Caco-2 (cell line): ENCODE data around the gene IRF2BP1. TPM values are rescaled to one million over a fixed set of nuclear protein-coding genes. Genes with fewer than 3 reads are reported as not detected.
A peak's percentile ranks its signal among the peaks of the same experiment; 100 is the strongest.

Experiments used
- BruUV-seq: library from RNA; stranded (reverse); fragments of 400-500 nt; replicated peaks from 2 replicates; lab custom pipeline; 2021; lab: Mats Ljungman, UMichigan
- CTCF ChIA-PET: fragments of 300-600 bp; sonication (Branson Sonifier 250); formaldehyde crosslinking; loops from one replicate; lab custom pipeline; 2022; ENCODE audit warnings: antibody characterized with exemption; lab: Charles Lee
- POLR2A ChIA-PET: fragments of 300-600 bp; sonication (Branson Sonifier 250); formaldehyde crosslinking; loops from one replicate; lab custom pipeline; 2022; ENCODE audit warnings: antibody characterized with exemption; lab: Charles Lee
- DNase-seq, 2 experiments: peaks; one replicate each; pipeline versions ENCODE4 v3.0.0 to v3.0.0-alpha.2; 2020 to 2022
- H3K27me3 ChIP-seq: replicated peaks from 2 replicates; pipeline ENCODE4 v1.6.0; 2011; ENCODE audit warnings: low read length; ENCODE audit not compliant: control insufficient read depth, insufficient read depth
- H3K36me3 ChIP-seq: 2 replicates; pipeline ENCODE4 v1.5.1; 2011; ENCODE audit warnings: low read length; ENCODE audit not compliant: control insufficient read depth, insufficient read depth
- H3K4me1 ChIP-seq: fragments of 250-450 bp; sonication (Bioruptor Pico); 2 replicates; pipeline ENCODE4 v1.5.1; 2020; ENCODE audit warnings: mild to moderate bottlenecking
- H3K4me3 ChIP-seq: 2 replicates; pipeline ENCODE4 v1.5.1; 2011; ENCODE audit warnings: low read depth, mild to moderate bottlenecking, control low read depth, low read length
- H3K9me3 ChIP-seq: fragments of 250-450 bp; sonication (Bioruptor Pico); 2 replicates; pipeline ENCODE4 v1.5.1; 2020; ENCODE audit warnings: mild to moderate bottlenecking, moderate library complexity
- H3K27ac Mint-ChIP-seq: one replicate; pipeline ENCODE4 v1.8.0; 2022; ENCODE audit warnings: mixed read lengths; ENCODE audit not compliant: unreplicated experiment
- H3K27me3 Mint-ChIP-seq: one replicate; pipeline ENCODE4 v1.8.0; 2022; ENCODE audit warnings: mixed read lengths; ENCODE audit not compliant: insufficient read depth, unreplicated experiment
- H3K36me3 Mint-ChIP-seq: one replicate; pipeline ENCODE4 v1.8.0; 2022; ENCODE audit warnings: mild to moderate bottlenecking, mixed read lengths; ENCODE audit not compliant: insufficient read depth, unreplicated experiment
- H3K4me1 Mint-ChIP-seq: one replicate; pipeline ENCODE4 v1.8.0; 2022; ENCODE audit warnings: low read depth, mixed read lengths; ENCODE audit not compliant: unreplicated experiment
- H3K4me3 Mint-ChIP-seq: one replicate; pipeline ENCODE4 v1.8.0; 2022; ENCODE audit warnings: mild to moderate bottlenecking, moderate library complexity, mixed read lengths; ENCODE audit not compliant: unreplicated experiment
- H3K9me3 Mint-ChIP-seq: one replicate; pipeline ENCODE4 v1.8.0; 2022; ENCODE audit warnings: mixed read lengths; ENCODE audit not compliant: unreplicated experiment
- intact Hi-C: fragments of 100-400 bp; cut with micrococcal nuclease; formaldehyde crosslinking; loops from one replicate; pipeline ENCODE4 v1.10.0; 2022; ENCODE audit not compliant: unreplicated experiment
- total RNA-seq: library from RNA; stranded (reverse); gene quantifications from 2 replicates; pipeline ENCODE4 v1.2.3, GENCODE V29; 2022
- TF ChIP-seq, protein P1 (sequence below), 2 experiments: fragments of 200-600 bp in 1 of 2; IDR thresholded peaks; 1 replicate in 1 of 2; 2 replicates in 1 of 2; pipeline versions ENCODE4 v1.5.1 to v1.8.0; 2011 to 2022; ENCODE audit warnings: antibody characterized with exemption in 1 of 2, control low read depth in 1 of 2, inconsistent platforms in 1 of 2, low read depth in 1 of 2, low read length in 1 of 2, mild to moderate bottlenecking in 1 of 2, moderate library complexity in 1 of 2; ENCODE audit not compliant: insufficient read depth in 1 of 2, severe bottlenecking in 1 of 2, unreplicated experiment in 1 of 2

The IRF2BP1 gene
- total RNA-seq, 1 experiment from 2014 or later, result 27.6 TPM

DNA sequence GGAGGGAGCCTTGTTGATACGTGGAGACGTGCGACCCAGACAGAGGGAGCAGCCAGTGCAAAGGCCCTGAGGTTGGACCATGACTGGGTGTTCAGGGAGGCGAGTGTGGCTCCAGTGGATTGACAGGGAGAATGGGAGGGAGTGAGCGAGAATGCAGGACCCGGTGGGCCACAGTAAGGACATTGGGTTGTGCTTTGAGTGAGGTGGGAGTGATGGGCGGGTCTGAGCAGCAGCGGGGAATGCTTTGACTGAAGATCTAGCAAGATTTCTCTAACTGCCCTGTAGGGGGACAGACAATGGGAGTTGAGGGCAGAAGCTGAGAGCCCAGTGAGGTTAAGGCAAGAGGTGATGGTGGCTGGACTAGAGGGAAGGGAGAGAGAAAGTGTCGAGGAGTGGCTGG, 36.3 kb upstream of the IRF2BP1 start:
- no TSS peak for BruUV-seq
- CTCF ChIA-PET, result no interaction called here

GRCh38 chr19:45920458-45920857, 34.5 kb upstream of the IRF2BP1 start:
- H3K27me3 ChIP-seq, result no peaks in the 10 kb centered on the region
- no peaks in the 10 kb centered on the region for H3K9me3 ChIP-seq
- Mint-ChIP-seq H3K4me3 (no peak overlapping the region), H3K4me1 (peaks cover 6% of the 10 kb centered on the region), H3K36me3 (peaks cover 18% of the 10 kb centered on the region), H3K9me3 (no peaks in the 10 kb centered on the region), H3K27ac (no peak overlapping the region), H3K27me3 (no peaks in the 10 kb centered on the region)
- TF ChIP-seq, protein P1, sequence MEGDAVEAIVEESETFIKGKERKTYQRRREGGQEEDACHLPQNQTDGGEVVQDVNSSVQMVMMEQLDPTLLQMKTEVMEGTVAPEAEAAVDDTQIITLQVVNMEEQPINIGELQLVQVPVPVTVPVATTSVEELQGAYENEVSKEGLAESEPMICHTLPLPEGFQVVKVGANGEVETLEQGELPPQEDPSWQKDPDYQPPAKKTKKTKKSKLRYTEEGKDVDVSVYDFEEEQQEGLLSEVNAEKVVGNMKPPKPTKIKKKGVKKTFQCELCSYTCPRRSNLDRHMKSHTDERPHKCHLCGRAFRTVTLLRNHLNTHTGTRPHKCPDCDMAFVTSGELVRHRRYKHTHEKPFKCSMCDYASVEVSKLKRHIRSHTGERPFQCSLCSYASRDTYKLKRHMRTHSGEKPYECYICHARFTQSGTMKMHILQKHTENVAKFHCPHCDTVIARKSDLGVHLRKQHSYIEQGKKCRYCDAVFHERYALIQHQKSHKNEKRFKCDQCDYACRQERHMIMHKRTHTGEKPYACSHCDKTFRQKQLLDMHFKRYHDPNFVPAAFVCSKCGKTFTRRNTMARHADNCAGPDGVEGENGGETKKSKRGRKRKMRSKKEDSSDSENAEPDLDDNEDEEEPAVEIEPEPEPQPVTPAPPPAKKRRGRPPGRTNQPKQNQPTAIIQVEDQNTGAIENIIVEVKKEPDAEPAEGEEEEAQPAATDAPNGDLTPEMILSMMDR (IDR thresholded peaks at IDR 0.05; ENCODE audit: insufficient read depth in 1 of 2, low read depth in 1 of 2, low read length in 1 of 2, severe bottlenecking in 1 of 2, unreplicated experiment in 1 of 2), result no peak
- BruUV-seq, result no TSS peak
- no peak for DNase-seq
- H3K4me1 ChIP-seq, result peaks cover 7% of the 10 kb centered on the region
- H3K36me3 ChIP-seq, result no peaks in the 10 kb centered on the region
- intact Hi-C loops, result no loop called here
- ChIA-PET CTCF (interaction anchor here (0.6 kb wide), 2 partner anchors 38 to 75 kb away, joined by 3 read pairs; partner anchors contain the start of gene CCDC61), POLR2A (no interaction called here)
- H3K4me3 ChIP-seq, result no peak overlapping the region

More for the DNA sequence above, 36.3 kb upstream of the IRF2BP1 start:
- POLR2A ChIA-PET, result no interaction called here
- no peak overlapping the region for H3K27ac Mint-ChIP-seq
- Histone ChIP-seq H3K4me3 (no peak overlapping the region), H3K9me3 (no peaks in the 10 kb centered on the region), H3K27me3 (no peaks in the 10 kb centered on the region), H3K4me1 (peaks cover 7% of the 10 kb centered on the region), H3K36me3 (no peaks in the 10 kb centered on the region)
- peak in 1 of 2 experiments; percentile 39 for DNase-seq
- no peak overlapping the region for H3K4me3 Mint-ChIP-seq
- H3K4me1 Mint-ChIP-seq, result peaks cover 11% of the 10 kb centered on the region
- no peaks in the 10 kb centered on the region for H3K27me3 Mint-ChIP-seq
- peaks cover 12% of the 10 kb centered on the region for H3K36me3 Mint-ChIP-seq
- intact Hi-C loops, result no loop called here
- no peaks in the 10 kb centered on the region for H3K9me3 Mint-ChIP-seq
- TF ChIP-seq, protein P1 (IDR thresholded peaks at IDR 0.05; ENCODE audit: insufficient read depth in 1 of 2, low read depth in 1 of 2, low read length in 1 of 2, severe bottlenecking in 1 of 2, unreplicated experiment in 1 of 2), result peak; percentile 23 to 27

GRCh38 chr19:45919678-45920077, 33.7 kb upstream of the IRF2BP1 start:
- Mint-ChIP-seq H3K36me3 (peaks cover 12% of the 10 kb centered on the region), H3K4me3 (no peak overlapping the region), H3K27ac (no peak overlapping the region), H3K4me1 (peaks cover under 1% of the 10 kb centered on the region), H3K9me3 (no peaks in the 10 kb centered on the region), H3K27me3 (no peaks in the 10 kb centered on the region)
- ChIA-PET POLR2A (no interaction called here), CTCF (interaction anchor here (0.6 kb wide), 2 partner anchors 38 to 103 kb away, joined by 3 read pairs; no protein-coding TSS in a partner anchor)
- no TSS peak for BruUV-seq
- Histone ChIP-seq H3K27me3 (no peaks in the 10 kb centered on the region), H3K9me3 (no peaks in the 10 kb centered on the region), H3K4me1 (peaks cover 3% of the 10 kb centered on the region), H3K36me3 (no peaks in the 10 kb centered on the region), H3K4me3 (no peak overlapping the region)
- TF ChIP-seq, protein P1 (IDR thresholded peaks at IDR 0.05; ENCODE audit: insufficient read depth in 1 of 2, low read depth in 1 of 2, low read length in 1 of 2, severe bottlenecking in 1 of 2, unreplicated experiment in 1 of 2), result no peak
- no peak for DNase-seq
- intact Hi-C loops, result no loop called here
